Transverse colon (tissue), 4 donors: Measurements from ENCODE around the gene RANBP3L. TPM values are rescaled to one million over a fixed set of nuclear protein-coding genes. Genes with fewer than 3 reads are reported as not detected.
"Not testable (repeated sequence)": the region's sequence is repeated elsewhere in the genome, so short reads cannot be mapped to it uniquely, and the experiment has no call there.

Source experiments
- DNase-seq: peaks from one replicate; pipeline ENCODE4 v3.0.0-alpha.2; 2019
- H3K27ac ChIP-seq, 4 donors: fragments of 200-600 bp; sonication (generic); 2 replicates each; pipeline ENCODE4 v1.5.1; 2016 to 2018; ENCODE audit warnings: inconsistent platforms in 4 of 4
- H3K27me3 ChIP-seq: fragments of 200-600 bp; sonication (generic); 2 replicates; pipeline ENCODE4 v1.5.1; 2017; ENCODE audit warnings: inconsistent platforms
- H3K36me3 ChIP-seq, 4 donors: fragments of 200-600 bp; sonication (generic); 2 replicates each; pipeline ENCODE4 v1.5.1; 2017 to 2019; ENCODE audit warnings: inconsistent platforms in 4 of 4
- H3K4me1 ChIP-seq, 4 donors: fragments of 200-600 bp; sonication (generic); 2 replicates each; pipeline ENCODE4 v1.5.1; 2017 to 2020; ENCODE audit warnings: inconsistent platforms in 4 of 4
- H3K4me3 ChIP-seq, 4 donors: fragments of 200-600 bp; sonication (generic); 1 replicate in 1 of 4; 2 replicates in 3 of 4; pipeline versions ENCODE4 v1.5.1 to v1.6.1; 2017 to 2019; ENCODE audit warnings: inconsistent platforms in 4 of 4
- H3K9me3 ChIP-seq, 2 donors: fragments of 200-600 bp; sonication (generic); 2 replicates each; pipeline ENCODE4 v1.5.1; 2017 to 2019; ENCODE audit warnings: inconsistent platforms in 2 of 2
- CTCF ChIP-seq, 5 experiments: fragments of 200-600 bp in 3 of 5; fragments of 450-650 bp in 2 of 5; sonication (generic) in 3 of 5; IDR thresholded peaks; 1 replicate in 2 of 5; 2 replicates in 3 of 5; pipeline ENCODE4 v1.5.1; 2016 to 2017; ENCODE audit warnings: antibody characterized with exemption in 5 of 5, inconsistent platforms in 3 of 5, mild to moderate bottlenecking in 2 of 5, moderate library complexity in 1 of 5
- EP300 ChIP-seq: sonication (generic); formaldehyde crosslinking; IDR thresholded peaks from one replicate; pipeline ENCODE4 v1.6.1; 2017; ENCODE audit warnings: antibody characterized with exemption, low read depth
- POLR2A ChIP-seq: fragments of 450-650 bp; IDR thresholded peaks from one replicate; pipeline ENCODE4 v1.6.1; 2016; ENCODE audit warnings: antibody characterized with exemption, mild to moderate bottlenecking, moderate library complexity
- POLR2AphosphoS5 ChIP-seq, 3 donors: sonication (generic); formaldehyde crosslinking; IDR thresholded peaks; one replicate each; pipeline ENCODE4 v1.6.1; 2016; ENCODE audit warnings: antibody characterized with exemption in 3 of 3
- WGBS, 2 donors: methylation state at CpG; one replicate each; pipeline ENCODE4 v1.1.5; 2018; ENCODE audit warnings: low coverage in 1 of 2; 5-methylcytosine and 5-hydroxymethylcytosine counted together
- in situ Hi-C, 4 donors: fragments of 200-750 bp; cut with MboI; loops; one replicate each; pipeline versions ENCODE4 v1.15.0 to v1.15.1; 2017; ENCODE audit warnings: low sequenced_read_pairs in 3 of 4, low pct_ligation_motif_present in 1 of 4, low pct_unique_long_range_greater_than_20kb in 1 of 4
- intact Hi-C: fragments of 100-400 bp; cut with DNase I; formaldehyde crosslinking; loops from one replicate; pipeline ENCODE4 v1.15.1; 2023; ENCODE audit warnings: low total_unique reads
- total RNA-seq, 4 donors: library from RNA; depleted of rRNA; stranded (reverse); fragments of >200 nt; gene quantifications; one replicate each; pipeline ENCODE4 v1.1.0, GENCODE V29; 2016

The RANBP3L gene
- total RNA-seq, 4 donors from 2014 or later = 0.60 to 1.2 (median 0.96) TPM

- no peak overlapping the region for H3K4me3 ChIP-seq
- intact Hi-C loops = no loop called here
- no peaks in the 10 kb centered on the region for H3K9me3 ChIP-seq
- H3K36me3 ChIP-seq = peaks cover 0 to 34% (median 13%) of the 10 kb centered on the region in 4 donors
- no peak for TF ChIP-seq CTCF (IDR thresholded peaks at IDR 0.05)
- TF ChIP-seq POLR2AphosphoS5 (IDR thresholded peaks at IDR 0.05) = no peak
- TF ChIP-seq POLR2A = no peak
- TF ChIP-seq EP300 = no peak
- in situ Hi-C loops = no loop called here
- H3K27ac ChIP-seq = no peak overlapping the region
- WGBS, 2 donors = 94 to 100% methylated on average over 2 to 4 of the region's 4 CpGs
- H3K4me1 ChIP-seq = no peaks in the 10 kb centered on the region
- H3K27me3 ChIP-seq = no peaks in the 10 kb centered on the region
- DNase-seq = no peak
These were observed 101.2 kb downstream of the RANBP3L start for GRCh38 chr5:36200513-36200912.

GRCh38 chr5:36199620-36200019, 102.1 kb downstream of the RANBP3L start:
- H3K27ac ChIP-seq = no peak overlapping the region
- intact Hi-C loops (no loop called here), in situ Hi-C loops (no loop called here)
- H3K36me3 ChIP-seq = peaks cover 0 to 35% (median 16%) of the 10 kb centered on the region in 4 donors
- H3K4me3 ChIP-seq = no peak overlapping the region
- TF ChIP-seq POLR2AphosphoS5 (IDR thresholded peaks at IDR 0.05) = no peak
- 94 to 96% methylated on average over 2 of the region's 2 CpGs for WGBS, 2 donors
- DNase-seq = no peak
- H3K27me3 ChIP-seq = no peaks in the 10 kb centered on the region
- no peaks in the 10 kb centered on the region for H3K9me3 ChIP-seq
- no peaks in the 10 kb centered on the region for H3K4me1 ChIP-seq

- 71 to 86% methylated on average over 3 of the region's 3 CpGs for WGBS, 2 donors
- H3K27ac ChIP-seq, H3K4me3 ChIP-seq, intact Hi-C loops, in situ Hi-C loops, H3K27me3 ChIP-seq, H3K4me1 ChIP-seq, DNase-seq, H3K9me3 ChIP-seq: not testable (repeated sequence)
- H3K36me3 ChIP-seq = peaks cover 0 to 37% (median 16%) of the 10 kb centered on the region in 4 donors
These were observed 102.9 kb downstream of the RANBP3L start for GRCh38 chr5:36198783-36199182.

Other genes with a start within 250 kb of the RANBP3L start
- gene UGT3A2, start 235.0 kb downstream of the RANBP3L start, total RNA-seq = under 1 TPM in 1 of 4 donors, not detected in 3; 0.48 TPM
- gene LMBRD2, start 150.0 kb downstream of the RANBP3L start, total RNA-seq = 10 to 100 TPM in 2 of 4 donors, 1 to 10 TPM in 2; 5.8 to 18.3 (median 11.3) TPM
- 10 to 100 TPM in 2 of 4 donors, 1 to 10 TPM in 2; 1.1 to 12.4 (median 8.6) TPM for gene SKP2, start 149.8 kb downstream of the RANBP3L start, total RNA-seq
- gene NADK2, start 60.0 kb downstream of the RANBP3L start, total RNA-seq = 10 to 100 TPM; 14.6 to 31.4 (median 22.4) TPM